Activated naive CD8-positive, alpha-beta T cell treated with anti-CD3 and anti-CD28 coated beads, Interleukin-2, amount 10 ng/mL, durations not matched to agents 7 days and 5 days (primary cell): ENCODE results near the gene ANK3. TPM values are rescaled to one million over a fixed set of nuclear protein-coding genes. Genes with fewer than 3 reads are reported as not detected.

ENCODE experiments used
- ATAC-seq: fragments of 150-1000 bp; cut with Tn5 transposase; one replicate; pipeline ENCODE4 v1.10.0; 2021; ENCODE audit warnings: low read depth, moderate library complexity
- POLR2A ChIA-PET: fragments of 350-600 bp; sonication (Branson Sonifier 250); formaldehyde crosslinking; loops from one replicate; lab custom pipeline; 2021; ENCODE audit warnings: antibody characterized with exemption; lab: Charles Lee
- DNase-seq: peaks from one replicate; pipeline ENCODE4 v3.0.0; 2021
- H3K27ac Mint-ChIP-seq: one replicate; pipeline ENCODE4 v1.8.0; 2022; ENCODE audit warnings: mild to moderate bottlenecking, mixed read lengths
- H3K27me3 Mint-ChIP-seq: one replicate; pipeline ENCODE4 v1.8.0; 2022; ENCODE audit warnings: mild to moderate bottlenecking, moderate library complexity, mixed read lengths
- H3K36me3 Mint-ChIP-seq: one replicate; pipeline ENCODE4 v1.8.0; 2021; ENCODE audit warnings: mild to moderate bottlenecking, mixed read lengths
- H3K4me1 Mint-ChIP-seq: one replicate; pipeline ENCODE4 v1.8.0; 2021; ENCODE audit warnings: mixed read lengths
- H3K4me3 Mint-ChIP-seq: one replicate; pipeline ENCODE4 v1.8.0; 2022; ENCODE audit warnings: mild to moderate bottlenecking, moderate library complexity, mixed read lengths
- H3K9me3 Mint-ChIP-seq: one replicate; pipeline ENCODE4 v1.8.0; 2021; ENCODE audit warnings: mixed read lengths
- total RNA-seq, 2 experiments: library from RNA; stranded (reverse); gene quantifications; one replicate each; pipeline ENCODE4 v1.2.3, GENCODE V29; 2021

The ANK3 gene
- total RNA-seq, 2 experiments from 2014 or later: 3.6 to 4.8 TPM

GRCh38 chr10:60137292-60137992, 252.2 kb downstream of the ANK3 start:
- ATAC-seq: no peak
- peaks cover 11% of the 10 kb centered on the region for H3K27me3 Mint-ChIP-seq
- no peak for DNase-seq
- no peak overlapping the region for H3K4me3 Mint-ChIP-seq
- H3K4me1 Mint-ChIP-seq: peaks cover 3% of the 10 kb centered on the region
- H3K9me3 Mint-ChIP-seq: no peaks in the 10 kb centered on the region
- POLR2A ChIA-PET: no interaction called here
- no peaks in the 10 kb centered on the region for H3K36me3 Mint-ChIP-seq
- H3K27ac Mint-ChIP-seq: no peak overlapping the region

- POLR2A ChIA-PET: no interaction called here
- DNase-seq: no peak
- no peaks in the 10 kb centered on the region for H3K36me3 Mint-ChIP-seq
- H3K4me3 Mint-ChIP-seq: no peak overlapping the region
- peaks cover 3% of the 10 kb centered on the region for H3K4me1 Mint-ChIP-seq
- H3K27ac Mint-ChIP-seq: no peak overlapping the region
- no peak for ATAC-seq
- no peaks in the 10 kb centered on the region for H3K9me3 Mint-ChIP-seq
- H3K27me3 Mint-ChIP-seq: peaks cover 11% of the 10 kb centered on the region
Measured at GRCh38 chr10:60135020-60135419, 254.7 kb downstream of the ANK3 start.

- Mint-ChIP-seq H3K36me3 (no peaks in the 10 kb centered on the region), H3K27me3 (peaks cover 11% of the 10 kb centered on the region), H3K27ac (no peak overlapping the region), H3K9me3 (no peaks in the 10 kb centered on the region), H3K4me1 (peaks cover 3% of the 10 kb centered on the region), H3K4me3 (no peak overlapping the region)
- POLR2A ChIA-PET: no interaction called here
- ATAC-seq (no peak), DNase-seq (no peak)
Measured at GRCh38 chr10:60134548-60134947, 255.1 kb downstream of the ANK3 start.

GRCh38 chr10:60130130-60130579, 259.5 kb downstream of the ANK3 start:
- Mint-ChIP-seq H3K27ac (no peak overlapping the region), H3K4me3 (no peak overlapping the region), H3K27me3 (peaks cover 2% of the 10 kb centered on the region), H3K9me3 (no peaks in the 10 kb centered on the region), H3K4me1 (peaks cover 3% of the 10 kb centered on the region), H3K36me3 (no peaks in the 10 kb centered on the region)
- DNase-seq (no peak), ATAC-seq (no peak)
- POLR2A ChIA-PET: no interaction called here

GRCh38 chr10:60125895-60126294, 263.8 kb downstream of the ANK3 start:
- no peak for ATAC-seq
- no peaks in the 10 kb centered on the region for H3K4me1 Mint-ChIP-seq
- H3K9me3 Mint-ChIP-seq: no peaks in the 10 kb centered on the region
- no peaks in the 10 kb centered on the region for H3K36me3 Mint-ChIP-seq
- DNase-seq: no peak
- POLR2A ChIA-PET: no interaction called here
- H3K27ac Mint-ChIP-seq: no peak overlapping the region
- H3K27me3 Mint-ChIP-seq: no peaks in the 10 kb centered on the region
- no peak overlapping the region for H3K4me3 Mint-ChIP-seq

GRCh38 chr10:60124536-60124935, 265.1 kb downstream of the ANK3 start:
- POLR2A ChIA-PET: no interaction called here
- H3K4me1 Mint-ChIP-seq: no peaks in the 10 kb centered on the region
- no peaks in the 10 kb centered on the region for H3K27me3 Mint-ChIP-seq
- no peak overlapping the region for H3K4me3 Mint-ChIP-seq
- H3K27ac Mint-ChIP-seq: no peak overlapping the region
- H3K9me3 Mint-ChIP-seq: no peaks in the 10 kb centered on the region
- no peaks in the 10 kb centered on the region for H3K36me3 Mint-ChIP-seq
- ATAC-seq: no peak
- no peak for DNase-seq

GRCh38 chr10:60123668-60124067, 266.0 kb downstream of the ANK3 start:
- no peak overlapping the region for H3K27ac Mint-ChIP-seq
- no peak overlapping the region for H3K4me3 Mint-ChIP-seq
- no peaks in the 10 kb centered on the region for H3K9me3 Mint-ChIP-seq
- ATAC-seq (no peak), DNase-seq (no peak)
- H3K36me3 Mint-ChIP-seq: no peaks in the 10 kb centered on the region
- POLR2A ChIA-PET: no interaction called here
- no peaks in the 10 kb centered on the region for H3K27me3 Mint-ChIP-seq
- H3K4me1 Mint-ChIP-seq: no peaks in the 10 kb centered on the region

- no peak overlapping the region for H3K27ac Mint-ChIP-seq
- DNase-seq: no peak
- H3K4me1 Mint-ChIP-seq: no peaks in the 10 kb centered on the region
- POLR2A ChIA-PET: no interaction called here
- no peaks in the 10 kb centered on the region for H3K9me3 Mint-ChIP-seq
- H3K4me3 Mint-ChIP-seq: no peak overlapping the region
- H3K27me3 Mint-ChIP-seq: no peaks in the 10 kb centered on the region
- H3K36me3 Mint-ChIP-seq: no peaks in the 10 kb centered on the region
- no peak for ATAC-seq
Measured at GRCh38 chr10:60123172-60123571, 266.5 kb downstream of the ANK3 start.

GRCh38 chr10:60122190-60122589, 267.5 kb downstream of the ANK3 start:
- no peak overlapping the region for H3K4me3 Mint-ChIP-seq
- no peaks in the 10 kb centered on the region for H3K4me1 Mint-ChIP-seq
- H3K27ac Mint-ChIP-seq: no peak overlapping the region
- DNase-seq: no peak
- H3K9me3 Mint-ChIP-seq: no peaks in the 10 kb centered on the region
- no peaks in the 10 kb centered on the region for H3K27me3 Mint-ChIP-seq
- ATAC-seq: no peak
- no peaks in the 10 kb centered on the region for H3K36me3 Mint-ChIP-seq
- POLR2A ChIA-PET: no interaction called here

- POLR2A ChIA-PET: no interaction called here
- H3K27me3 Mint-ChIP-seq: no peaks in the 10 kb centered on the region
- H3K4me1 Mint-ChIP-seq: no peaks in the 10 kb centered on the region
- H3K27ac Mint-ChIP-seq: no peak overlapping the region
- no peak for ATAC-seq
- no peak for DNase-seq
- H3K9me3 Mint-ChIP-seq: no peaks in the 10 kb centered on the region
- H3K4me3 Mint-ChIP-seq: no peak overlapping the region
- H3K36me3 Mint-ChIP-seq: no peaks in the 10 kb centered on the region
Measured at GRCh38 chr10:60114765-60115586, 274.7 kb downstream of the ANK3 start.

- H3K27me3 Mint-ChIP-seq: no peaks in the 10 kb centered on the region
- no peaks in the 10 kb centered on the region for H3K9me3 Mint-ChIP-seq
- DNase-seq: no peak
- no peak for ATAC-seq
- POLR2A ChIA-PET: no interaction called here
- H3K4me1 Mint-ChIP-seq: no peaks in the 10 kb centered on the region
- H3K36me3 Mint-ChIP-seq: no peaks in the 10 kb centered on the region
- no peak overlapping the region for H3K27ac Mint-ChIP-seq
- no peak overlapping the region for H3K4me3 Mint-ChIP-seq
Measured at GRCh38 chr10:60110739-60111138, 278.9 kb downstream of the ANK3 start.

- POLR2A ChIA-PET: no interaction called here
- no peak for ATAC-seq
Measured at GRCh38 chr10:60107308-60107976, 282.2 kb downstream of the ANK3 start.

GRCh38 chr10:60105295-60105695, 284.4 kb downstream of the ANK3 start:
- Mint-ChIP-seq H3K4me1 (no peaks in the 10 kb centered on the region), H3K36me3 (no peaks in the 10 kb centered on the region), H3K27me3 (no peaks in the 10 kb centered on the region), H3K9me3 (no peaks in the 10 kb centered on the region), H3K27ac (no peak overlapping the region), H3K4me3 (no peak overlapping the region)
- DNase-seq (no peak), ATAC-seq (no peak)
- POLR2A ChIA-PET: no interaction called here

More at GRCh38 chr10:60107308-60107976, 282.2 kb downstream of the ANK3 start:
- no peaks in the 10 kb centered on the region for H3K4me1 Mint-ChIP-seq
- DNase-seq: no peak
- H3K27ac Mint-ChIP-seq: no peak overlapping the region
- H3K4me3 Mint-ChIP-seq: no peak overlapping the region
- H3K9me3 Mint-ChIP-seq: no peaks in the 10 kb centered on the region
- no peaks in the 10 kb centered on the region for H3K36me3 Mint-ChIP-seq
- no peaks in the 10 kb centered on the region for H3K27me3 Mint-ChIP-seq
